Right hindlimb (tissue), 1 donor: Measurements from ENCODE around the gene WNT7B.

Source experiments
- DNase-seq: peaks from one replicate; pipeline ENCODE4 v3.0.0-alpha.2; 2018

Gene WNT7B

DNA sequence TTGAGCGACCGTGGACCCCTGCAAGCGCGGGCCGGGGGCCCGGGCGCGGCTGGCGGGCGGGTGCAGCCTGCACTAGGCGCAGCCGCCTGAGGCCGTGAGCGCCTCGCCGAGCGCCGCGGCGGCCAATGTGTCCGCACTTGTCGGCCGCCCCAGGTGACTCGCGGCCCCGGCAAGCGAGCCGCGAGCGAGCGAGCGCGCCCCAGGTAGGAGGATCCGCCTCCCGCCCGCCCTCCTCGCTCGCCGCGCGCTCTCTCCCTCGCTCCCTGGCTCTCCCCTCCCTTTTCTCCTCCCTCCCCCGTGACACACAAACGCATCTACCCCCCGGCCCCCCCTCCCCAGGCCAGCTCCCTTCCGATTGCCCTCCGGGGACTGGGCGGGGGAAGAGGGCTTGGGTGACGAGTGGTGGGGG, at the start of gene WNT7B:
Gene WNT7B, minus strand, starts transcription at position 160 of the 409 bp plus-strand sequence. CDS start 408 bp downstream, outside the sequence.
- no peak for DNase-seq

- DNase-seq, result peak; percentile 14
These were observed 49.3 kb upstream of the WNT7B start for GRCh38 chr22:46025973-46026898.

DNA sequence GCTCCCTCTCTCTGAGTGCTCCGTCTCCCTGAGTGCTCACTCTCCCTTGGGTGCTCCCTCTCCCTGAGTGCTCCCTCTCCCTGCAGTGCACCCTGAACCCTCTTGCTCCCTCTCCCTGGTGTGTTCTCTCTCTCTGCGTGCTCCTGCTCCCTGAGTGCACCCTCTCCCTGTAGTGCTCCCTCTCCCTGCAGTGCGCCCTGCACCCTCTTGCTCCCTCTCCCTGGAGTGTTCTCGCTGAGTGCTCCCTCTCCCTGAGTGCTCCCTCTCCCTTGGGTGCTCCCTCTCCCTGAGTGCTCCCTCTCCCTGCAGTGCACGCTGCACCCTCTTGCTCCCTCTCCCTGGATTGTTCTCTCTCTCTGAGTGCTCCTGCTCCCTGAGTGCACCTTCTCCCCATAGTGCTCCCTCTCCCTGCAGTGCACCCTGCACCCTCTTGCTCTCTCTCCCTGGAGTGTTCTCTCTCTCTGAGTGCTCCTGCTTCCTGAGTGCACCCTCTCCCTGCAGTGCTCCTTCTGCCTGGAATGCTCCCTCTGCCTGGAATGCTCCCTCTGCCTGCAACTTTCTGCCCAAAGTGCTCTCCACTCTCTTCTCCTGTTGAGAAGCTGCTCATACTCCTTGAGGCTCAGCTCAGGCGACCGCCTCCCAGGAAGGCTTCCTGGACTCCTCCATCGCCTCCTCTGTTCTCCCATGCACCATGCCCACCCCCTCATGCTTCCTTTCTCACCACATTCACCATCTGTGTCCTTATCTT, 48.4 kb upstream of the WNT7B start:
- peak; percentile 17 for DNase-seq

GRCh38 chr22:46024136-46024840, 47.3 kb upstream of the WNT7B start:
- peak; percentile 14 for DNase-seq

- peak; percentile 76 for DNase-seq
These were observed 46.6 kb upstream of the WNT7B start for GRCh38 chr22:46023558-46023981.

DNA sequence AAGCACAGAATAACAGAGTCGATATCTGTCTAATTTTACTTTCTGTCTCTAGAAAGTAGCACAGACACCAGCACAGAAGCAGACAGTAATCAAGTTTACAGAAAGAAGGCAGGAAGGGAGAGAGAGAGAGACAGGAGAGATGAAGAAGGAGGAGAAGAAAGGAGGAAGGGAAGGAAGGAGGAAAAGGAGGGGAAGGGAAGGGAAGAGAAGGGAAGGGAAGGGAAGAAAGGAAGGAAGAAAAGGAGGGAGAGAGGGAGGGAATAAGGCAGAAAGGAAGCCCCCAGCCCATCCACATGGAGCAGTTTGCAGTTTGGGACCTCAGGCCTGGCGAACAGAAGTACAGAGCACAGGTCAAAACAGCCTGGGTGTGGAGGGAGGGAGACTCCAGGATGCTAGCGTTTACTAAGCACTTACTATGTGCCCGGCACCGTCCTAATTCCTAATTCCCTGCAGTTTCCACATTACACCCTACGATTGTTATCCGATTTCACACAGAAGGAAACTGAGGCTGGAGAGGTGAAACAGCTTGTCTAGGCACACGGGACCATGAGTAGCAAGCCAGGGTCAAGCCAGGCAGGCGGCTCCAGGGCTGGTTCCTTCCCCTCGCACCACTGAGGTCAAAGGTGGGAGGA, 46.0 kb upstream of the WNT7B start:
- DNase-seq, result no peak

GRCh38 chr22:46021577-46021976, 44.6 kb upstream of the WNT7B start:
- DNase-seq, result no peak

DNA sequence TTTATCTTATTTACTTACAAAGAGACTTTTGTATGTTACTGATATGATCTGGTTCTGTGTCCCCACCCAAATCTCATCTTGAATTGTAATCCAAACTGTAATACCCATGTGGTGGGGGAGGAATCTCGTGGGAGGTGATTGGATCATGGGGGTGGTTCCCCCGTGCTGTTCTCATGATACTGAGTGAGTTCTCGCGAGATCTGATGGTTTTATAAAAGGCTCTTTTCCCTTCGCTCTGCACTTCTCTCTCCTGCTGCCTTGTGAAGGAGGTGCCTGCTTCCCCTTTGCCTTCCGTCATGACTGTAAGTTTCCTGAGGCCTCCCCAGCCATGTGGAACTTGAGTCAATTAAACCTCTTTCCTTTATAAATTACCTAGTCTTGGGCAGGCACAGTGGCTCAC, 42.4 kb upstream of the WNT7B start:
- DNase-seq, result no peak

DNA sequence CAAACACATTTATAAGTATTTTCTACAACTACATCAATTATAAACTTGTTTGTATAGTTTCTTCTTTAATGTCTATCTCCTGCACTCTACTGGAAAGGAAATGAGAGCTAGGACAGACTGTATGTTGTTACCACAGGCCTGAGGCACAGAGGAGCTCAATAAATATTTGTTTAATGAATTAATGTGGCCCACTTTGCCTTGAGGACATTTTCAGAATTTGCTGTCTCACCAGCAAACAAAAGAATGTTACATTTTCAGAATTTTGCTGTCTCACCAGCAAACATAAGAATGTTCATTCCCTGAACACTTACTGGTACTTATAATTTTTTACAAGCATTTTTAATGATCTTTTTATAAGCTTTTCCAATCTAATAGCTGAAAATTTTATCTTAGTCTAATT, 41.9 kb upstream of the WNT7B start:
- no peak for DNase-seq

DNA sequence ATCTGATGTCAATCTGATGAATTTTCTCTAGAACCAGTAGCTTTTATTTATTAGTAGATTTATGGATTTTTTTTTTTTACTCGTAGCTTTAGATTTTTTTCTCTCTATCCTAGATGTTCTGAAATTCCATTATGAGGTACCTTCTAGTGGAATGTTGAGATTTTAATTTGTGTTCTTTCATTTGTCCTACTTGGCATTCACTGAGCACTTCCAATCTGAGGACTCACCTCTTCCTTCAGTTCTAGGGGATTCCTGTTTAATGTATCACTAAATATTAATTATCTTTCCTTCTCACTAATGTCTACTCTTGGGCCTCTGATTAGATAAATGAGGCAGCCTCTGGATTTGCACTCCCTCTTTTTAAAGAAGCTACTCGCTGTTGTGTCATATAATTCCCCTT, 40.2 kb upstream of the WNT7B start:
- no peak for DNase-seq

- peak; percentile 92 for DNase-seq
These were observed 36.8 kb upstream of the WNT7B start for GRCh38 chr22:46013460-46014416.

DNA sequence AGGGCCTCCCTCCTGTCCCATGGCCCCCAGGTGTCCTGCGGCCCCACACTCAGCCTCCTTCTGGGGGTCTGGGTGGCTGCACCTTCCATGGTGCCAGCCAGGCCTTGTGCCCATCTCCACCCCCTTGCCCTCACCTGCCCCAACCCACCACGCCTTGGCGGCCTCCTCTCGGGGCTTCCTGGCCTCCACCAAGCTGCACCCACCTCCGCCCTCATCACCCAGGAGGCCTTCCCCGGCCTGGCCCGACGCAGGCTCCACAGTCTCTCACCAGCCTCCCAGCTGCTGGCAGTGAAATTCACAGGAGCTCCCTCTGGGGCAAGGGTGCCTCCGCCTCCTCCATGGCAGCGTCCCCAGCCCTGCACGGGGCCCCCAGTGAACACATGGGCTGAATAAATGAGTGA, 35.9 kb upstream of the WNT7B start:
- DNase-seq, result peak; percentile 31

DNA sequence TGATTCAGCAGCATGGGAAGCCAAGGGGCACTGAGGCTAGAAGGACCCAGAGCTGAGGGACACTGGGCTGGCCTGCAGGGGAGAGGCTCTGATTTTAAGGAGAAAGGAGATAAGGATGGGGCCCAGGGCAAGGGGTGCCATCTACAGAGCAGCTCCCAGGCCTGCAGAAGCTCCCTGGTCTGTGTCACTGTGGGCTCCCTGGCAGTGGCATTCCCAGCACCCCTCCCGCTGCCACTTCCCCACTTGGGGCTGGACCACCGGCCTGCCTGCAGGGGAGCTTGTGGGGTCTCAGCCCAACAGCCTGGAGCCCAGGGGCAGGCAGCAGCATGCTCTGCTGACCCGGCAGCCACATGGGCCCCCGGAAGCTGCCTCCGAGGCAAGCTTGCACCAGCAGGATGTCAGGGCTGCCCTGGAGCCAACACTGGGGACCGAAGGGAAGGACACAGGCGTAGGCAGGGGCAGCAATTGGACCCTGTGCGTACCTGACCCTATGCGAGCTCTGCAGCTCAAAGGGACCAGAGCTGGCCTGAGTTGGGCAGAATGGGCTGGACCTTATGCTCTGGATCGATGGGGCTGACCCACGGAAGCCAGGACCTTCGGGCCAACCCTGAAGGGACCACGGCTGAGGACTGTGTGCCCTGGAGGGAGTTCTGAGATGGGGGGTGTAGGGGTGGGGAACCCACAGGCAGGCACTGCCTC, 35.4 kb upstream of the WNT7B start:
- no peak for DNase-seq

GRCh38 chr22:46011627-46012181, 34.7 kb upstream of the WNT7B start:
- peak; percentile 20 for DNase-seq

DNA sequence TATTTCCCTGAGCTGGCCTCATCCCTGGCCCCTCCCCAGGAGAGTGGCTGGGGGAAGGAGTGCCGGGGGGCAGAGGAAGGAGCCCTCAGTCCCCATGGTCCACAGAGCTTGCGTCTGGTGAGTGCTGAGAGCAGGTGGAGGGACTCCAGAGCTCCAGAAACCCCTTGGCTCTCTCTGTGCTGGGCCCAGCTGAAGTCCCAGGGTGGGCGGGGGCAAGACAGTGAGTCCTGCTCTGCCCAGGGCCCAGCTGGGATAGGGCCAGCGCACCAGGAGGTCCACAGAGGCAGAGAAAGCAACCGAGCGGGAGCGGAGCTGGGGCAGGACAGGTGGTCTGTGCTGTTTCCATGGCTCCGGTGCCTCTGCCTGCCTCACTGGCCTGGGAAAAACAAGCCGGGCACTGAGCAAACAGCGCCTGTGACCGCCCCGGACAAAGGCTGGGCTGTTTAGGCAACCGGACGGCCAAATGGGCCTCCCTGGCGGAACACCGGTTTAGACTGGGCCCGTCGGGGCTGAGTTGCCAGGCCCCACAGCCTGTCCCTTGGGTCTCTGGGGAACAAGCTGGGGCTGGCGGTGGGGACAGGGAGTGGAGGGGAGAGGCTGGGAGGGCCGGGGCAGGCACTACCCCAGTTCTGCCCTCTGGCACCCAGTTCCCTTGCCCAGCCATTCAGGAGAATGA, 34.1 kb upstream of the WNT7B start:
- DNase-seq, result peak; percentile 73

DNA sequence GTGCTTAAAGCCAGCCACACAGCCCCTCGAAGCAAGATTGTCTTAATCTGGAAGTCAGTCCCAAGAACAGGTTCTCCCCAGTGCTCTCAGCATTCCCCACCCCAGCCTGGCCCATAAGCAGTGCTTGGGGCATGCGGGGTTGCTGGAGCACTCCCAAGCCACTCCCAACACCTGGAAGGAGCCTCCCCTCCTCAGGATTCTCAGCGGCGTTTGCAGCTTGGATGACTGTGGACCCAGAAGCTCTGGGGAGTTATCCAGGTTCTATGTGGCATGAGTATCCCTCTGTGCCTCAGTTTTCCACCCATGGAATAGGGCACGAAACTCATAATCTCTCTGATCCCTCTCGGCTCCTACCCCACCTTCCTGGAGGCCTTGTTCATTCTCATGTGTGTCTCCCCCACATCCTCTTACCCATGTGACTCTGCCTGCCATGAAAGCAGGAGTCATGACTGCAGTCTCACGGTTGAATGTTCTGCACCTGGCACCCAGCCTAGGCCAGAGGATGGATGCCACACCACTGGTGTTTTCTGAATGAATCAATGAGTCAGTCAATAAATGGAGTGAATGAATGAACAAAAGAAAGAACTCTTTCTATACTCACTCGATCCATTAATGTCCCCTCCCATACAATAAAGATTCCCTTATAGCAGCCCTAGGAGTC, 33.4 kb upstream of the WNT7B start:
- DNase-seq, result peak; percentile 22

- DNase-seq, result peak; percentile 12
These were observed 32.8 kb upstream of the WNT7B start for GRCh38 chr22:46009730-46010129.

DNA sequence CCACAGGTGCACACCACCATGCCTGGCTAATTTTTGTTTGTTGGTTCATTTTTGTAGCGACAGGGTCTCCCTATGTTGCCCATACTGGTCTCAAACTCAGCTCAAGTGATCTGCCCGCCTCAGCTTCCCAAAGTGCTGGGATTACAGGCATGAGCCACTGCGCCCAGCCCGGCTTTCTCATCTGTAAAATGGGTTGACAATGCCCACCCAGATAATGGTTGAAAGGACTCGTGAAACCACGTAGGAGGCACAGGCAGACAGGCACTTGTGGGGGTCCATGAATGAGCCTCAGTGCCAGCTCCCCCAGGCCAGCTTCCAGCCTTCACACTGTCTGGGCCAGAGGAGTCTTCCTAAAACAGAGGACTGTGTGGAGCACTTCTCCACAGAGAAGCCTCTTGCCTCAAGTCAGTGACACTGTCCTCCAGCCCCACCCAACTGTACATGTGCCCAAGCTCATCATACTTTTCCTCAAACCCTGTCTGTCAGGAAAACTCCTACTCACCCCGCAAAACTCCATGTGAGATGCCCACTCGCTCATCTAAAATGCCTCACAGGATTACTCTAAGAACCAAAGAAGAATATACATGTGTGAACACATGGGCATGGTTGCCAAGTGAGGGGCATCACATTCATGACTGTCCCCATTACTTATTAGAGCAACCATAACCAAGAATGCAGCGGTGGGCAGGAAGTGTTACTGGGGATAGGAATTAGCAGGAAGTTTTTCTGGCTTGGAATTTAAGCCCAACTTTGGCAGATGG, 32.1 kb upstream of the WNT7B start:
- DNase-seq, result peak; percentile 15

- no peak for DNase-seq
These were observed 31.3 kb upstream of the WNT7B start for GRCh38 chr22:46008291-46008690.
